CD4-positive, alpha-beta T cell (primary cell): ENCODE results near the gene AOAH. TPM values are rescaled to one million over a fixed set of nuclear protein-coding genes. Genes with fewer than 3 reads are reported as not detected.

Source experiments
- ATAC-seq: fragments of 200-7000 bp; cut with Tn5 transposase; one replicate; pipeline ENCODE4 v1.10.0; 2022; ENCODE audit warnings: mild to moderate bottlenecking; ENCODE audit not compliant: poor library complexity
- CTCF ChIA-PET: fragments of 350-600 bp; sonication (Branson Sonifier 250); formaldehyde crosslinking; loops from one replicate; lab custom pipeline; 2021; ENCODE audit warnings: antibody characterized with exemption, inconsistent platforms; lab: Charles Lee
- POLR2A ChIA-PET: fragments of 350-600 bp; sonication (Branson Sonifier 250); formaldehyde crosslinking; loops from one replicate; lab custom pipeline; 2021; ENCODE audit warnings: antibody characterized with exemption, inconsistent platforms; lab: Charles Lee
- DNase-seq, 14 experiments: peaks; one replicate each; pipeline ENCODE4 v3.0.0-alpha.2; 2013 to 2020; ENCODE audit warnings: mixed read lengths in 2 of 14
- H3K27ac ChIP-seq, 2 donors: one replicate each; pipeline versions ENCODE4 v1.5.1 to v1.7.0; 2013; ENCODE audit warnings: low read length in 2 of 2, low read depth in 1 of 2, mild to moderate bottlenecking in 1 of 2
- H3K27me3 ChIP-seq, 2 experiments: 1 replicate in 1 of 2; 2 replicates in 1 of 2; pipeline versions ENCODE4 v1.6.1 to v1.7.0; 2013; ENCODE audit warnings: low read length in 2 of 2, control low read depth in 1 of 2, mild to moderate bottlenecking in 1 of 2, moderate library complexity in 1 of 2; ENCODE audit not compliant: insufficient read depth in 2 of 2, control insufficient read depth in 1 of 2
- H3K36me3 ChIP-seq: one replicate; pipeline ENCODE4 v1.6.1; 2013; ENCODE audit warnings: low read length, control low read depth; ENCODE audit not compliant: insufficient read depth
- H3K4me1 ChIP-seq: one replicate; pipeline ENCODE4 v1.6.1; 2013; ENCODE audit warnings: low read length, control low read depth; ENCODE audit not compliant: insufficient read depth
- H3K4me3 ChIP-seq: one replicate; pipeline ENCODE4 v1.5.1; 2013; ENCODE audit warnings: mild to moderate bottlenecking, low read length, moderate library complexity
- H3K9me3 ChIP-seq, 2 experiments: 1 replicate in 1 of 2; 2 replicates in 1 of 2; pipeline versions ENCODE4 v1.6.1 to v1.7.0; 2013; ENCODE audit warnings: low read length in 2 of 2, mild to moderate bottlenecking in 2 of 2, control low read depth in 1 of 2, moderate library complexity in 1 of 2; ENCODE audit not compliant: control insufficient read depth in 1 of 2, insufficient read depth in 1 of 2
- H3K27ac Mint-ChIP-seq: one replicate; pipeline ENCODE4 v1.8.0; 2020; ENCODE audit warnings: mixed read lengths
- H3K27me3 Mint-ChIP-seq: one replicate; pipeline ENCODE4 v1.8.0; 2021; ENCODE audit warnings: mixed read lengths
- H3K36me3 Mint-ChIP-seq: one replicate; pipeline ENCODE4 v1.8.0; 2021; ENCODE audit warnings: low read depth, mixed read lengths
- H3K4me1 Mint-ChIP-seq: one replicate; pipeline ENCODE4 v1.8.0; 2021; ENCODE audit warnings: low read depth, mixed read lengths
- H3K4me3 Mint-ChIP-seq: one replicate; pipeline ENCODE4 v1.8.0; 2020; ENCODE audit warnings: mild to moderate bottlenecking, mixed read lengths
- H3K9me3 Mint-ChIP-seq: one replicate; pipeline ENCODE4 v1.8.0; 2020; ENCODE audit warnings: mixed read lengths
- intact Hi-C, 2 experiments: fragments of 100-400 bp; cut with DNase I in 1 of 2; cut with micrococcal nuclease in 1 of 2; formaldehyde crosslinking; loops; one replicate each; pipeline versions ENCODE4 v1.15.1 to v1.9.0; 2023 to 2025; cut with DNase I, micrococcal nuclease
- total RNA-seq, 174 experiments: library from RNA in 2 of 174; stranded (reverse) in 2 of 174; gene quantifications; one replicate each; pipeline ENCODE4 v1.2.3 and lab custom pipeline; 2021 to 2026
- TF ChIP-seq, protein P1 (sequence below): fragments of 200-600 bp; IDR thresholded peaks from one replicate; pipeline ENCODE4 v1.8.0; 2022; ENCODE audit warnings: antibody characterized with exemption, mild to moderate bottlenecking

AOAH gene
- total RNA-seq, 2 experiments from 2014 or later: 27.5 to 30.3 TPM

GRCh38 chr7:36611703-36612102, 112.6 kb downstream of the AOAH start:
- Mint-ChIP-seq H3K4me3 (no peak overlapping the region), H3K36me3 (peaks cover 57% of the 10 kb centered on the region), H3K9me3 (no peaks in the 10 kb centered on the region), H3K27me3 (no peaks in the 10 kb centered on the region), H3K27ac (no peak overlapping the region), H3K4me1 (peaks cover 39% of the 10 kb centered on the region)
- Histone ChIP-seq H3K27me3 (no peaks in the 10 kb centered on the region), H3K36me3 (peaks cover 15% of the 10 kb centered on the region), H3K4me1 (peaks cover 5% of the 10 kb centered on the region), H3K27ac (no peak overlapping the region), H3K9me3 (no peaks in the 10 kb centered on the region), H3K4me3 (no peak overlapping the region)
- DNase-seq (no peak), ATAC-seq (no peak)
- POLR2A ChIA-PET: no interaction called here
- CTCF ChIA-PET: no interaction called here
- TF ChIP-seq, protein P1, sequence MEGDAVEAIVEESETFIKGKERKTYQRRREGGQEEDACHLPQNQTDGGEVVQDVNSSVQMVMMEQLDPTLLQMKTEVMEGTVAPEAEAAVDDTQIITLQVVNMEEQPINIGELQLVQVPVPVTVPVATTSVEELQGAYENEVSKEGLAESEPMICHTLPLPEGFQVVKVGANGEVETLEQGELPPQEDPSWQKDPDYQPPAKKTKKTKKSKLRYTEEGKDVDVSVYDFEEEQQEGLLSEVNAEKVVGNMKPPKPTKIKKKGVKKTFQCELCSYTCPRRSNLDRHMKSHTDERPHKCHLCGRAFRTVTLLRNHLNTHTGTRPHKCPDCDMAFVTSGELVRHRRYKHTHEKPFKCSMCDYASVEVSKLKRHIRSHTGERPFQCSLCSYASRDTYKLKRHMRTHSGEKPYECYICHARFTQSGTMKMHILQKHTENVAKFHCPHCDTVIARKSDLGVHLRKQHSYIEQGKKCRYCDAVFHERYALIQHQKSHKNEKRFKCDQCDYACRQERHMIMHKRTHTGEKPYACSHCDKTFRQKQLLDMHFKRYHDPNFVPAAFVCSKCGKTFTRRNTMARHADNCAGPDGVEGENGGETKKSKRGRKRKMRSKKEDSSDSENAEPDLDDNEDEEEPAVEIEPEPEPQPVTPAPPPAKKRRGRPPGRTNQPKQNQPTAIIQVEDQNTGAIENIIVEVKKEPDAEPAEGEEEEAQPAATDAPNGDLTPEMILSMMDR: no peak
- intact Hi-C loops: no loop called here

DNA sequence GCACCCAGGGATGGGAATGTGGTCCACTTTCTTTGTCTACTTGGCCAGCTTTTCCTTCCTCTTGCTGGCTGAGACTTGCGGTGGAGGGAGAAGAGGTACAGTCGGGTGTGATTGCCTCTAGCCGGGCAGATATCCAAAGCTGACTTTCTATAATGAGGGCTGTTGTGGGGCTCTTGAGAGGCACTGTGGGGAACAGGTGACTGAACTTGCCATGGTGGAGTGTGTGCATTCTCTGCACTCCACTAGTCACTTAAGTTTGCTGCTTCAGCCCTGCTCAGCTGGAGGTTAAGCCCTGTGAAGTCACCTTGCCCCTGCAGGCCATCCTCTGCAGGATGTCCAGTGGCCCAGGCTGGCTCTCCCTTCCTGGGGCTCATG, 116.6 kb downstream of the AOAH start:
- H3K36me3 ChIP-seq: no peaks in the 10 kb centered on the region
- intact Hi-C loops: no loop called here
- H3K27ac ChIP-seq: no peak overlapping the region
- H3K9me3 ChIP-seq: no peaks in the 10 kb centered on the region
- no peak for DNase-seq
- Mint-ChIP-seq H3K27me3 (no peaks in the 10 kb centered on the region), H3K9me3 (no peaks in the 10 kb centered on the region), H3K27ac (peak overlapping the region; percentile 85), H3K4me3 (no peak overlapping the region), H3K4me1 (peaks cover 59% of the 10 kb centered on the region), H3K36me3 (peaks cover 35% of the 10 kb centered on the region)
- H3K4me3 ChIP-seq: no peak overlapping the region
- peaks cover 5% of the 10 kb centered on the region for H3K4me1 ChIP-seq
- TF ChIP-seq, protein P1: no peak
- POLR2A ChIA-PET: no interaction called here
- no peak for ATAC-seq
- CTCF ChIA-PET: interaction anchor here (0.9 kb wide), 1 partner anchor 63 kb away, joined by 3 read pairs; no protein-coding TSS in a partner anchor
- no peaks in the 10 kb centered on the region for H3K27me3 ChIP-seq

- POLR2A ChIA-PET: interaction anchor here (3.5 kb wide), 1 partner anchor 32 kb away, joined by 22 read pairs; no protein-coding TSS in a partner anchor
Observed at GRCh38 chr7:36606976-36607720, 117.1 kb downstream of the AOAH start.

More at GRCh38 chr7:36606976-36607720, 117.1 kb downstream of the AOAH start:
- H3K4me3 Mint-ChIP-seq: peak overlapping the region; percentile 54
- peak overlapping the region; percentile 85 for H3K27ac Mint-ChIP-seq
- H3K4me1 Mint-ChIP-seq: peaks cover 59% of the 10 kb centered on the region
- H3K4me1 ChIP-seq: peaks cover 5% of the 10 kb centered on the region
- no peaks in the 10 kb centered on the region for H3K36me3 ChIP-seq
- no peak for DNase-seq
- peaks cover 30% of the 10 kb centered on the region for H3K36me3 Mint-ChIP-seq
- H3K27ac ChIP-seq: no peak overlapping the region
- no peaks in the 10 kb centered on the region for H3K9me3 ChIP-seq
- H3K27me3 ChIP-seq: no peaks in the 10 kb centered on the region
- H3K9me3 Mint-ChIP-seq: no peaks in the 10 kb centered on the region
- H3K4me3 ChIP-seq: no peak overlapping the region
- no peaks in the 10 kb centered on the region for H3K27me3 Mint-ChIP-seq
- TF ChIP-seq, protein P1: no peak
- intact Hi-C loops: no loop called here
- ATAC-seq: no peak
- CTCF ChIA-PET: interaction anchor here (2.0 kb wide), 1 partner anchor 64 kb away, joined by 4 read pairs; no protein-coding TSS in a partner anchor
